ENCODE results near the gene GPR75. TPM values are rescaled to one million over a fixed set of nuclear protein-coding genes. Genes with fewer than 3 reads are reported as not detected.
"Not testable (repeated sequence)": the region's sequence is repeated elsewhere in the genome, so short reads cannot be mapped to it uniquely, and the experiment has no call there.

Gene GPR75
- polyA plus RNA-seq, 1 donor from 2014 or later = 1.6 TPM

GRCh38 chr2:53852532-53852931 lies 7.2 kb downstream of the GPR75 start:
- Histone ChIP-seq H3K27ac (ENCODE audit: low read length) (no peak overlapping the region), H3F3A (ENCODE audit: insufficient read depth, low read length, poor library complexity, severe bottlenecking) (no peaks in the 10 kb centered on the region), H3K27me3 (ENCODE audit: insufficient read depth, low read depth, low read length) (no peaks in the 10 kb centered on the region), H3K4me3 (ENCODE audit: low read length) (no peak overlapping the region), H3K9me2 (ENCODE audit: insufficient read depth, low read length) (no peaks in the 10 kb centered on the region), H2AFZ (ENCODE audit: low read depth, low read length) (no peak overlapping the region), H3K79me2 (replicated peaks; ENCODE audit: insufficient read depth, low read length) (no peaks in the 10 kb centered on the region), H3K36me3 (ENCODE audit: insufficient read depth, low read length) (no peaks in the 10 kb centered on the region), H3K4me2 (ENCODE audit: low read length) (no peak overlapping the region), H3K9ac (ENCODE audit: low read length) (no peak overlapping the region), H4K20me1 (ENCODE audit: insufficient read depth) (no peaks in the 10 kb centered on the region), H3K9me3 (ENCODE audit: low read length) (no peaks in the 10 kb centered on the region)
- no peak for TF ChIP-seq EP300 (conservative IDR thresholded peaks at IDR 0.05; ENCODE audit: poor library complexity, severe bottlenecking)
- TF ChIP-seq MXI1 (conservative IDR thresholded peaks at IDR 0.05; ENCODE audit: poor library complexity, severe bottlenecking) = no peak

DNA sequence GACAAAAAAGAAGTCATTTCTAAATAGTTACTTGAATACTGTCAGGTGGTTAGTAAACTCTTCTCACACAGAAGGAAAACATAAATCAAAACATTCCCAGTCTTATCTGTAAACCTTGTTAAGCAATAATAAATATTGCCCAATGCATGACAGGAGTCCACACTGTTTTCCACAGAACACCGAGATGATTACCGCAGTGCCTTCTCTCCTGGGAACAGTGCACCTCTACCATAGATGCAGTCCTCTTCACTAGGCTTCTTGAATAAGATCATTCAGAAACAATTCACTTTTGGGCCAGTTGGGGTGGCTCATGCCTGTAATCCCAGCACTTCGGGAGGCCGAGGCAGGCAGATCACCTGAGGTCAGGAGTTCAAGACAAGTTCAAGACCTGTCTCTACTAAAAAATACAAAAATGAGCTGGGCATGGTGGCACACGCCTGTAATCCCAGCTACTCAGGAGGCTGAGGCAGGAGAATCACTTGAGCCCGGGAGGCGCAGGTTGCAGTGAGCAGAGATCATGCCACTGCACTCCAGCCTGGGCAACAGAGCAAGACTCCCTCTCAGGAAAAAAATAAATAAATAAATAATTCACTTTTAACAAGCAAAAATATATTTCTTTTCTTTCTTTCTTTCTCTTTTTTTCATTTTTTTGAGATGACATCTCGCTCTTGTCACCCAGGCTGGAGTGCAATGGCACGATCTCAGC lies 8.6 kb downstream of the GPR75 start:
- H3K27ac ChIP-seq (ENCODE audit: low read length) = not testable (repeated sequence)

GRCh38 chr2:53848062-53848461 lies 11.7 kb downstream of the GPR75 start:
- no peak for TF ChIP-seq REST (IDR thresholded peaks at IDR 0.05; ENCODE audit: borderline replicate concordance)
- H3K9me3 ChIP-seq (ENCODE audit: low read length) = no peaks in the 10 kb centered on the region
- H3K79me2 ChIP-seq (replicated peaks; ENCODE audit: insufficient read depth, low read length) = no peaks in the 10 kb centered on the region
- H3K4me2 ChIP-seq (ENCODE audit: low read length) = no peak overlapping the region
- H3F3A ChIP-seq (ENCODE audit: insufficient read depth, low read length, poor library complexity, severe bottlenecking) = no peaks in the 10 kb centered on the region
- no peaks in the 10 kb centered on the region for H3K36me3 ChIP-seq (ENCODE audit: insufficient read depth, low read length)
- H3K27me3 ChIP-seq (ENCODE audit: insufficient read depth, low read depth, low read length) = no peaks in the 10 kb centered on the region
- no peaks in the 10 kb centered on the region for H4K20me1 ChIP-seq (ENCODE audit: insufficient read depth)
- H3K9me2 ChIP-seq (ENCODE audit: insufficient read depth, low read length) = no peaks in the 10 kb centered on the region
- no peak overlapping the region for H2AFZ ChIP-seq (ENCODE audit: low read depth, low read length)
- no peak overlapping the region for H3K4me3 ChIP-seq (ENCODE audit: low read length)
- no peak overlapping the region for H3K9ac ChIP-seq (ENCODE audit: low read length)
- H3K27ac ChIP-seq (ENCODE audit: low read length) = no peak overlapping the region

More for the DNA sequence above, 8.6 kb downstream of the GPR75 start:
- H3F3A ChIP-seq (ENCODE audit: insufficient read depth, low read length, poor library complexity, severe bottlenecking); H3K9ac ChIP-seq (ENCODE audit: low read length); H3K4me2 ChIP-seq (ENCODE audit: low read length); H3K79me2 ChIP-seq (replicated peaks; ENCODE audit: insufficient read depth, low read length); H3K36me3 ChIP-seq (ENCODE audit: insufficient read depth, low read length); H3K27me3 ChIP-seq (ENCODE audit: insufficient read depth, low read depth, low read length); H4K20me1 ChIP-seq (ENCODE audit: insufficient read depth); H2AFZ ChIP-seq (ENCODE audit: low read depth, low read length); H3K9me3 ChIP-seq (ENCODE audit: low read length); H3K9me2 ChIP-seq (ENCODE audit: insufficient read depth, low read length); H3K4me3 ChIP-seq (ENCODE audit: low read length): not testable (repeated sequence)

DNA sequence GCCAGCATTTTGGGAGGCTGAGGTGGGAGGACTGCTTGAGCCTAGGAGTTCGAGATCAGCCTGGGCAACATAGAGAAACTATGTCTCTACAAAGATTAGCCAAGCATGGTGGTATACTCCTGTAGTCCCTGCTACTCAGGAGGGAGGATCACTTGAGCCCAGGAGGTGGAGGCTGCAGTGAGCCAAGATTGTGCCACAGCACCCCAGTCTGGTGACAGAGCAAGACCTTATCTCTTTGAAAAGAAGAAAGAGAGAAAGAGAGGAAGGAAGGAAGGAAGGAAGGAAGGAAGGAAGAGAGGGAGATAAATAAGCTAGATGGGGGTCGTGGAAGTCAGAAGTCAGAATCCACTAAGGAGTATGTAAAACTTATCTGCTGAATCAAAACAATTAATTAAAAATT lies 16.2 kb downstream of the GPR75 start:
- no peak for TF ChIP-seq REST (IDR thresholded peaks at IDR 0.05; ENCODE audit: borderline replicate concordance)
- no peak for TF ChIP-seq TAF1 (IDR thresholded peaks at IDR 0.05; ENCODE audit: low read depth)
- H3K4me3 ChIP-seq (ENCODE audit: low read length) = no peak overlapping the region
- no peaks in the 10 kb centered on the region for H3K9me3 ChIP-seq (ENCODE audit: low read length)
- no peak overlapping the region for H3K27ac ChIP-seq (ENCODE audit: low read length)
- no peaks in the 10 kb centered on the region for H3K27me3 ChIP-seq (ENCODE audit: insufficient read depth, low read depth, low read length)
- H4K20me1 ChIP-seq (ENCODE audit: insufficient read depth) = no peaks in the 10 kb centered on the region
- H2AFZ ChIP-seq (ENCODE audit: low read depth, low read length) = no peak overlapping the region
- H3K4me2 ChIP-seq (ENCODE audit: low read length) = no peak overlapping the region
- no peaks in the 10 kb centered on the region for H3K79me2 ChIP-seq (replicated peaks; ENCODE audit: insufficient read depth, low read length)
- no peaks in the 10 kb centered on the region for H3K36me3 ChIP-seq (ENCODE audit: insufficient read depth, low read length)
- no peaks in the 10 kb centered on the region for H3F3A ChIP-seq (ENCODE audit: insufficient read depth, low read length, poor library complexity, severe bottlenecking)
- H3K9ac ChIP-seq (ENCODE audit: low read length) = no peak overlapping the region
- no peaks in the 10 kb centered on the region for H3K9me2 ChIP-seq (ENCODE audit: insufficient read depth, low read length)
